GM21515 (cell line): ENCODE measurements around the gene TMX2.
"Not testable (repeated sequence)": the region's sequence is repeated elsewhere in the genome, so short reads cannot be mapped to it uniquely, and the experiment has no call there.

ENCODE experiments used
- ATAC-seq: cut with Tn5 transposase; IDR thresholded peaks from one replicate; pipeline ENCODE4 v1.9.1; 2021; ENCODE audit not compliant: unreplicated experiment

Gene TMX2

GRCh38 chr11:57711414-57712255 lies 758 bp upstream of the TMX2 start, which contains the start of gene MED19:
Gene MED19, minus strand, starts transcription at chr11:57712215. Its CDS starts 36 bp downstream, at chr11:57712179.
- peak; percentile 51 for ATAC-seq

- no peak for ATAC-seq
Measured at GRCh38 chr11:57713835-57714234, 1.4 kb downstream of the TMX2 start.

GRCh38 chr11:57716726-57717125 lies 4.3 kb downstream of the TMX2 start:
- not testable (repeated sequence) for ATAC-seq

GRCh38 chr11:57727185-57727584 lies 14.8 kb downstream of the TMX2 start:
- ATAC-seq: no peak

GRCh38 chr11:57728829-57729228 lies 16.4 kb downstream of the TMX2 start:
- ATAC-seq: no peak

GRCh38 chr11:57729479-57729878 lies 17.1 kb downstream of the TMX2 start:
- ATAC-seq: no peak

GRCh38 chr11:57732661-57733060 lies 20.3 kb downstream of the TMX2 start:
- ATAC-seq: no peak

GRCh38 chr11:57735619-57736298 lies 23.4 kb downstream of the TMX2 start:
- ATAC-seq: no peak

- peak; percentile 90 for ATAC-seq
Measured at GRCh38 chr11:57741132-57742086, 29.0 kb downstream of the TMX2 start, which contains the start of gene SELENOH. Gene SELENOH, plus strand, starts transcription at chr11:57741491. Its CDS starts 105 bp downstream, at chr11:57741596.

GRCh38 chr11:57742087-57742452 lies 29.7 kb downstream of the TMX2 start:
- no peak for ATAC-seq

GRCh38 chr11:57744357-57744756 lies 32.0 kb downstream of the TMX2 start:
- ATAC-seq: no peak

- ATAC-seq: no peak
Measured at GRCh38 chr11:57745206-57745605, 32.8 kb downstream of the TMX2 start.

GRCh38 chr11:57746920-57747319 lies 34.5 kb downstream of the TMX2 start:
- no peak for ATAC-seq

GRCh38 chr11:57751176-57751575 lies 38.8 kb downstream of the TMX2 start:
- ATAC-seq: no peak

- ATAC-seq: no peak
Measured at GRCh38 chr11:57751676-57752253, 39.4 kb downstream of the TMX2 start, which contains the start of gene BTBD18. Gene BTBD18, minus strand, starts transcription at chr11:57751819. Its CDS starts 631 bp downstream, at chr11:57751188.

- no peak for ATAC-seq
Measured at GRCh38 chr11:57752954-57753353, 40.6 kb downstream of the TMX2 start.

GRCh38 chr11:57758174-57758573 lies 45.8 kb downstream of the TMX2 start:
- ATAC-seq: no peak

GRCh38 chr11:57761301-57762234 lies 49.2 kb downstream of the TMX2 start, which contains the start of gene CTNND1:
Gene CTNND1, plus strand, starts transcription at chr11:57761802. Its CDS starts 29,677 bp downstream, at chr11:57791479.
- ATAC-seq: peak; percentile 86

GRCh38 chr11:57762235-57762861 lies 50.0 kb downstream of the TMX2 start:
- ATAC-seq: no peak
